ENCODE measurements around the gene HOMER2.
"Not testable (repeated sequence)": the region's sequence is repeated elsewhere in the genome, so short reads cannot be mapped to it uniquely, and the experiment has no call there.

Gene HOMER2

DNA sequence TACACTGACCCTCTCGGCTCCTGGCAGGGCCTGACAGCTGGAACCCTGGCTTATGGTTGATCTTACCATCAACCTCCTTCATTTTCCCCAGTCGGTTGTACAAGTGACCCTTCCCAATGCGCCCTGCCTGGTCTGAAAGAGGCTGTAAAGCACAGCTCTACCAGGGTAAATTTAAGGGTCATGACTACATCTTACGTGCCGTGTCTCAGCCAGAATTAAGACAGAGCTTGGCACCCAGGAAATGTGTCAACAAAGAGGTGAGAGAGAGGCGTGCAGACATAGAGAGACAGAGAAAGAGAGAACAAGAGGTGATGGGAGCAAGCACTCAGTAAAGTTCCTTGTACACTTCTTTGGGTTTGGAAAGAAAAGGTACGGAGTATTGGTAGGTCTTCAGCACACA lies 28.8 kb downstream of the HOMER2 start:
- no peak for DNase-seq

DNA sequence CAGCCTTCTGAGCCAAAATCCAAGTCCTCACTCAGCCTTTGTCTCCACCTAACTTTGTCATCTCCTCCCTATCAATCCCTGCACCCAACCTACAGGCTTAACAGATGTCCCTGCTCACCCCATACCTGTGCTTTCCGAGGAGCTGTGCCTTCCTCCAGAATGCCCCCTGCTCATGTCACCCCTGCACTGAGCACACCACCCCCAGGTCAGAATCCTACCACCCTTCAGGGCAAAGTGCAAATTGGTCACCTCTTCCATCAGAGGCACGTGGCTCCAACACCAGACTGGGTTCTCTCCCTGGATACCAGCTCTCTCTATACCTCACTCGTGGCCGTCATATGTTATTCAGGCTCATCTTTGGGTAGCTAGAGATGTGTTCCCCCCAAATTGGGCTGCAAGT lies 29.8 kb downstream of the HOMER2 start:
- no peak for DNase-seq

DNA sequence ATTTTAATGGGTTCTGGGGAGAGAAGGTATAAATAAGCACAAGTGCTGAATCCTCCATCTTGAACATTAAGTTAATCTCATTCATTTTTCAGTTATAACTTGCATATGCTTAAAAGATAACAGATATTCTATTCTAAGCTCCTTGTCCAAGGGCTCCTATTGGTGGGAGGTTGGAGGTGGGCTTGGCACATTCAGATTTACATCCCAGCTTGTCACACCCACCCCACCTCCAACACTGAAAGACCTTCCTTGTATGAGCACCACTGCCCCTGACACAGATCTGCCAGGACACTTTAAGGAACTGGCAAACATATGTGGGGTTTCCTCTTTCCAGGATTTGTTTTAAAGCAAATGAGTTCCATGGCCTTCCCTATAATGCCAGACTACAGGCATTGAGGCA lies 30.6 kb downstream of the HOMER2 start:
- no peak for DNase-seq

DNA sequence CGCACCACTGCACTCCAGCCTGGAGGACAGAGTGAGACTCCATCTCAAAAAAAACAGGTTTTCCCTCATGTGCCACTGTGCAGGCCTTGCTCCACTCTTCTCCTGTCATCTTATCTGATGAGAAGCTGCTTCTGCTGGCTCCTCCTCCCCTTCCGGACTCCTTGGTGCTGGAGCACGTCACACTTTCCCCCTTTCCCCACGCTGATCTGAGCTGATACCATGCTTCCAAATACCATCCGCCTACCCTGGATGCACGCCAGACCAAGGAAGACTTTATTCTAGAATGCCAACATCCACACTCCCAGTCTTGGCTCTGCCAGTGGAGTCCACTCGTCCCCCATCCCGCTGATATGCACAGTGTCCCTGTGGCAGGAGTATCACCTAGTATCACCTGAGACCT lies 31.3 kb downstream of the HOMER2 start:
- DNase-seq: no peak

DNA sequence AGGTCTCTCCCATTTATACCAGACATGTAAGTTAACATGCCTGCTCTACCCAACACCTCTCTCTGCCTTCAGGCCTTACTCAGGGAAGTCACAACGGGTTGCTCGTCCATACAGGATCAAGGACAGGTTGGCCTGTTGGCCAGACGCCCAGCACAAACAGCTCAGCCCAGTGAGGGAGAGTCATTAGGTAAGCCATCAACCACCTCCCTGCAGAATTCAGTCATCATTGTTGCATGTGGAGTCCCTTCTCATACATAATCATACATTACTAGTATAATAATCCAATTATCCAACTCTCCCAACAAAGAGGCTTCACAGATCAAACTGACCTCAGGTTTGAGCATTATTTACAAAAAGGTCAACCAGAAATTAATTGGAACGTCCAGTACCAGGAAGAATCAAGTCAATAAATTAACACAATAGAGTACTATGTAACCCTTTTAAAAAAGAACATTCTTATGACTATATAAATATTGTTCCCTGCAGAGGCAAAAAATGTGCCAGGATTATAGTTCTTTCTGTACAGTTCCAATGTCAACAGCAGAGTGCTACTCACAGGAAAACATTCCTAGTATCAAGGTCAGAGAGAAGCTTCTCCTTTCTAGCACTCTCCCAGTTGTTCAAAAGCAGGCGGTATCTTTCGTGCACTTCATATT lies 33.2 kb downstream of the HOMER2 start:
- no peak for DNase-seq

DNA sequence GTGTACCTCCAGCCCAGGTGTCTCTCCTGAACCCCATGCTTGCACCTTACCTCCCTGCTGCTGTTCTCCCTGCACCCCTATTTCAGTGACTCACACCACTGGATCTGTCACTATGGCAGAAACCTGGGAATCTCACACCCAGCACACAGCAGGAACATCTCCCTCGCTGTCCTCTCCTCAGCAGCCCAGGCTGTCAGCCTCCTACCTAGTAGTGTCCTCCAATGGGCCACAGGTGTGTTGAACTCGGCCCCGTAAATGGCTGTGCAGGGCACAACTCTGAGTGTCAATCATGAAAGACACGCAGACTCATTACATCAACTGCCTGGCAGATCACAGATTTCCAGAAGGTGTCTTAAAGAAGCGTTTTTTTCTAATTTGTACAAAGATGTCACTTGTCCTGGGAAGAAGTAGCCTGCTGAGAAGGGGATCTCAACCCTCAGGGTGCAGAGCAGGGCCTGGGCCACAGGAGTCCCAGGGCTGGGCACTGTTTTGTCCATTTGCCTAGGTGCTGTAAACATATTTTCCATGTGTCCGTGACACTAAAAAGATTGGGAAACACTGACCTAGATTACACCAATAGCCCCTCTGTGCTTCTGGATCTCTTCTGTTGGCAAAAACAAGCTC lies 33.8 kb downstream of the HOMER2 start:
- no peak for DNase-seq

DNA sequence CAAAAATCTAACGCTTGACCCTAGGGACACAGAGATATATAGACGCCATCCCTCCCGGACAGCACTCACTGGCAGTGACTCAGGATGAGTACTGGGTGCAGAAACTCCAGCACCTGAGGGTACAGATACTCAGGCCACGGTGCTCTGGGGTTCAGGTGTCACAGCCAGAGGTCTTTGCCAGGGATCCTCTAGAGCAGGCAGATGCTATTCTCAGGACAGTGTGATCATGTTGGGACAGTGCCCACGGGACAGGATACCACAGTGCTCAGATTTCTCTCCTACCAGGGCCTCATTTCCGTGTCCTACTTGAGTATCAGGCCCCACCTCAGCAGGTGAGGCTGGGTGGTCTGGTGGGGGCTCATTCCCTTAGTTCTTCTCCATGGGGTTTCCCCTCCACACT lies 34.4 kb downstream of the HOMER2 start:
- DNase-seq: no peak

DNA sequence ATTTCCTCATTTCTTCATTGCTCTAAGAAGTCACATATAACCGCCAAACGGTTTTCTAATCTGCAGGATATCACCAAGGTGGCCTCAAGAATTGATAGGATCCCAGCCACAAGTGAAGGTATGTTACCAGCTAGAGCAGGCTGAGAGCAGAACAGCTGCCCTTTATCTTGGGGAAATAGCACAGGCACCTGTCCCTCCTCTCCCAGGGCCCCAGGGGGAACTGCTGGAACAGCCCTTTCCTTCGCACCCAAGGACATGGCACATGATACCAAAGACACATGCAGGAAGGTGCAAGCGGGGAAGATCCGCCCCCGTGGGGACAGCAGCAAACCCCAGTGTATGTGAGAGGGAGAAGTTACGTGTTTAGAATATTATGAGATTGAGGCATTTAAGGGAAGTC lies 35.3 kb downstream of the HOMER2 start:
- DNase-seq: no peak

DNA sequence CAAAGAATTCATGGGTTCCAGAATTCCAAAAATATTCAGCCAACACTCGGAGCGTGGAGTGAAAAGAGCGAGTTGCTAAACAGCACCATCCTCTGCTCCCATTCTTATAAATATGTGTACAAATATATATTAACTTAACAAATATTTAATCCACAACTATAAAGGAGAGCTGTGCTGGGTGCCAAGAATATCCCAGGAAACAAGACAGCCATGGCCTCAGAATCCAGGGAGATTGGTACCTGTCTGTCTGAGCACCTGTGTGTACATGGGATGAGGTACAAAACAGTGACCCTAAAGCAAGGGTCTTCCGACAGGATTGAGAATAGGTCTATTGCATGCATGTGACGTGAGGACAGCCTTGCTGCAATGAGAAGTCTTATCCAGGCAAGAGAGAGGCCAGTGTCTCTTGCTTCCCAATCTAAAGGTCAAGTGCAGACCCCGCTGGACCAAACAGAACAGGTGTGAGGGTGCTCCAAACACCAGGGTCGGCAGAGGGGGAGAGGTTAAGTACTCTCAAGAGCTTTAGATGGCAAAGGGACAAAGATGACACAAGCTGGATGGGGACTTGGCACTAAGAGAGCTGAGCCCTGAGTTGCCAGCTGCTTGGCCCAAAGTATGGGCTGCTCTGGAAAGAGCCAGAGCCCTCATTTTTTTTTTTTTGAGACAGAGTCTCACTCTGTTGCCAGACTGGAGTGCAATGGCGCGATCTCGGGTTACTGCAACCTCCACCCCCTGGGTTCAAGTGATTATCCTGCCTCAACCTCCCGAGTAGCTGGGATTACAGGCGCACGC lies 36.2 kb downstream of the HOMER2 start:
- no peak for DNase-seq

DNA sequence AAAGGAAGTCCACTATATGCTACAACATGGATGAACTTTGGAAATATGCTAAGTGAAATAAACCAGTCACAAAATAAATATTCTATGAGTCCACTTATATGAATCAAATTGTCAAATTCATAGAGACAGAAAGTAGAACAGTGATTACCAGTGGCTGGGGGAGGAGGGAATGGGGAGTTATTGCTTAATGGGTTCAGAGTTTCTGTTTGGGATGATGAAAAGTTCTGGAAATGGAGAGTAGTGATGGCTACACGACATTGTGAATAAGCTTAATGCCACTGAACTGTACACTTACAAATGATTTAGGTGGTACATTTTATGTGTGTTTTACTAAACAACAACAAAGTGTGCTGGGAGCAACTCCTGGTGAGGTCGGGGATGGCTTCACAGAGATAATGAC lies 38.1 kb downstream of the HOMER2 start:
- DNase-seq: no peak

DNA sequence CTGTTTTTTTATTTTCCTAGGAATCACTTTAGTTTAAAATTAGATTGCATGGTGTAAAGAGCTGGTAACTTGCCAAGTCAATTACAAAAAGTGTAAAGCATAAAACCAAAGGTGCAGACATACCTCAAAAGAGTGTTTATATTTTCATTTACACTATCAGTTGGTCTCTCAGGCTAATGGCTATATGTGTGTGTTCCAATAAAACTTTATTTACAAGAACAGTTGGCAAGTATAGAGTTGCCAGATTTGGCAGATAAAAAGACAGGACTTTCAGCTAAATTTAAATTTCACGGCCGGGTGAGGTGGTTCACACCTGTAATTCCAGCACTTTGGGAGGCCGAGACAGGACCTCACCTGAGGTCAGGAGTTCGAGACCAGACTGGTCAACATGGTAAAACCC lies 41.1 kb downstream of the HOMER2 start:
- no peak for DNase-seq

DNA sequence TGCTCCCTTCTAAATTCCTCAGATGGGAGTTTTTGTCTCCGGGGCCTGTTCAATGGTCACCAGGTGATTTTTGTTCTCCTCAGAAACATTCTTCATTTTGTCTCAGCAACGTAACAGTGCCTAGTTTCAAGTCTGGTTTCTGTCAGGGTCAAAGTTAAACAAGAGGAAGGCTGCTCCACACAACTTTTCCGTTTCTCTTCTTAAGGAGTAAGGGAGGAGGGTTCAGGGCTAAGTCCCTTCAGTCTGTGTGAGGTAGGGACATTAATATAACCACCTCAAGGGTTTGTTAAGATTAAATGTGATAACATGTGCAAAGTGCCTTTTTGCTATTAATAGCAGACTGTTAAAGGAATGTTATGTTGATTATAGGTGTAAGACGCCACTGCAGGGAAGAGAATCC lies 41.8 kb downstream of the HOMER2 start:
- DNase-seq: no peak

DNA sequence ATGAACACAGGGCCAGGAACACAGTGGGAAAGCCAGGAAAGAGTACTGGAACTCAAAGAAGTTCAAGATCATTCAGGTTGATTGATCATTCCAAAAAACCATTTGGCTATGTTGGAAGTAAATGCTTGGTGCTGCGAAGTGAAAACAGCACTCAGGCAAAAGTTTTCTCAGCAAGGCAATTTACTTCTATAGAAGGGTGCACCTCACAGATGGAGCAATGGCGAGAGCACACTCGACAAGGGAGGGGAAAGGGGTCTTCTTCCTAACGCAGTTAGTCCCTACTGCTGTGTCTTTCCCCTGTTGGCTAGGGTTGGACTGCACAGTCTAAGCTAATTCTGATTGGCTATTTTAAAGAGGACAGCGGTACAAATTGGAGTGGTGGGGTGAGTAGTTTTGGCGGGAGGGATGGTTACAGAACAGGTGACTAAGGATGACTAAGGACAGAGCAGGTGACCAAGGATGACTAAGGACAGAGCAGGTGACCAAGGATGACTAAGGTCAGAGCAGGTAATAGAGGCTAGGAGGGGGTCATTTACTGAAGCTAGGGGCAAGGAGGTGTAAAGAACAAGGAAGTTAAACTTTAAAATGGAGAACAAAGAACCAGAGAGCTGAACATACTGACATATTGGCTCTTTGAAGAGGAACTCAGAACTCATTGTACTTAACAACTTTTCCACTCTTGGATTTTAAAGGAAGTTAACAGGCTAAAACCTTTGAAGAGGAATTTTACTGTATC lies 43.3 kb downstream of the HOMER2 start:
- no peak for DNase-seq

DNA sequence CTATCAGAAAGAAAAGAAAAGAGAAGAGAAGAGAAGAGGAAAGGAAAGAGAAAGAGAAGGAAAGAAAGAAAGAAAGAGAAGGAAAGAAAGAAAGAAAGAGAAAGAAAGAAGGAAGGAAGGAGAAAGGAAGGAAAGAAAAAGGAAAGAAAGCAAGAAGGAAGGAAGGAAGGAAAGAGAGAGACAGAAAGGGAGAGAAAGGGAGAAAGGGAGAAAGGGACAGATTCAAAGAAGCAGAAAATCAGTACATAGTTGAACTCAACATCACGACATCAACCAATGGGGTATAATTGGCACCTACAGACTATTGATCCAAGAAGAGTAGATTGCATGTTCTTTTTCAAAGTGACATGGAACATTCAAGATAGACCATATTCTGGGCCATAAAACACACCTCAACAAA lies 45.2 kb downstream of the HOMER2 start:
- no peak for DNase-seq

DNA sequence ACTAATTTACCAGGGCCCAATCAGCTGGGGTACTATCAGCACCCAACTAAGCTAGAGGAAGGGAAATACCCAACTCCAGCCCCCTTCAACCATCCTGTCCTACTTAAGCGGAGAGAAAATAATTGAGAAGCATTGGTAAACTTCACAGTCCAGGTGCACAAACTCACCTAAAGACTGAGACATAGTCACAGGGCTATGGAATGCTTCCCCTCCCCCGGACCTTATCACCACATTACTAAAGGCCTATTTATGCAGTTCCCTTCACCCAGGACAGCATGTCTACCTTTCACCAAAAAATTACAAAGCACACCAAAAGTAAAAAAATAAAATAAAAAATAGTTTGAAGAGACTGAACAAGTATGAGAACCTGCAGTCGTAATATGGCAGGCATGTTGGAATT lies 47.9 kb downstream of the HOMER2 start:
- no peak for DNase-seq

DNA sequence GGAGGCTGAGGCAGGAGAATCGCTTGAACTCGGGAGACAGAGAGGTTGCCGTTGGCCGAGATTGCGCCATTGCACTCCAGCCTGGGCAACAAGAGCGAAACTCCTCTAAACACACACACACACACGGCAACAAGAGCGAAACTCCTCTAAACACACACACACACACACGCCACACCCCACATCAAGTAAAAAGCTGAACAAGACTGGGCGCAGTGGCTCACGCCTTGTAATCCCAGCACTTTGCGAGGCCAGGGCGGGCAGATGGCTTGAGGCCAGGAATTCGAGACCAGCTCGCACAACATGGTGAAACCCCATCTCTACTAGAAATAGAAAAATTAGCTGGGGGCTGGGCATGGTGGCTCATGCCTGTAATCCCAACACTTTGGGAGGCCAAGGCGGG lies 49.0 kb downstream of the HOMER2 start:
- no peak for DNase-seq

DNA sequence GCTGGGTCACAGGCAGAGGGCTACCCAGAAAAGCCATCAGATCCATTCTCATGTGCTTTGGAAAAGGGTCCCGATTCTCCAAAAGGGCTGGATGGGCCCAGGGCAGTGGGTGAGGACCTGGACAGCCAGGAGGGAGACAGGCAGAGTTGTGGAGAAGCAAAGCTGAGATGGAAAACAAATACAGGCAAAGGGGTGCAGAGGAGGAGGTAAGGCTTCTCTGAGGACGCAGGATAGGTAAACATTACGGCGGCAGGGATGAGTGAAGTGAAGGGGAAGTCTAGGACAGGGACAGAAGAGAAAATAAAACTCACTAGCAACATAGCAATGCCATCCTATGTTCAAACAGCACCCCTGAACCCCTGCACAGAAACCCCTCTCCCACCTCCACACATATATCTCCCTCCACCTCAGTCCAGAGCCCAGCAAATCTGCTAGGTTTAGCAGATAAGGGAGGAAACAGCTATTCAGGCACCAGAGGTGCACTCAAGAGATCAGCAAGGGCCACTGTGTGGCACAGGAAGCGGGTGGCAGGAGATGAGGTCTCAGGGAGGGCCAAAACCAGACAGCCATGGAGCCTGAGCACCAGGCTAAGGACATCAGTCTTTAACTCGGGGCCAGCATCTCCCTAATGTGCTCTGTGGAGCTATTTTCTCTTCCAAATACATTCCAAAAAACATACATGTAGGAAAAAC lies 51.3 kb downstream of the HOMER2 start:
- no peak for DNase-seq

DNA sequence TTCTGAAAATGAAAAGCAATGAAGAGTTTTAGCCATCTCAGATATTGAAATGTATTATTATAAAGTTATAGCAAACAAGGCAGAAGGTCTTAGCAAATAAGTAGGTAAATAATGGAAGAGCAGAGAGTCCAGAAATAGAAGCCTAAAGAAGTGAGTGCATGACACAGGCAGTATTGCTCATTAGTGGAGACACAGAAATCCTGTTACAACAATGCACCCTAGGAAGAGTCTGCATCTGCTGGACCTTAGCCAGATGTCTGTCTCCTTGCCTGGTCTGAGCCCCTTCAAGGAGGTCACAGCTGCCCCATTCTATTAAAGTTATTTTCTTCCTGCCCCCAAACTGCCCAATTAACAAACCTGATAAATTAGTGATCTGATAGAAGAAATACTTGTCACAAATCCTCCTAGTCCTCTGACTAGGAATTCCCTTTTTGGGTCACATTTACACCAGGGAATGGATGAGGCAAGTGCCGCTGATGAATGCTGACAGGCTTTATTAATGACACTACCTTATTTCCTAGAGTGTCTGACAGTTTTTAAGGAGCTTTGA lies 51.9 kb downstream of the HOMER2 start:
- DNase-seq: no peak

DNA sequence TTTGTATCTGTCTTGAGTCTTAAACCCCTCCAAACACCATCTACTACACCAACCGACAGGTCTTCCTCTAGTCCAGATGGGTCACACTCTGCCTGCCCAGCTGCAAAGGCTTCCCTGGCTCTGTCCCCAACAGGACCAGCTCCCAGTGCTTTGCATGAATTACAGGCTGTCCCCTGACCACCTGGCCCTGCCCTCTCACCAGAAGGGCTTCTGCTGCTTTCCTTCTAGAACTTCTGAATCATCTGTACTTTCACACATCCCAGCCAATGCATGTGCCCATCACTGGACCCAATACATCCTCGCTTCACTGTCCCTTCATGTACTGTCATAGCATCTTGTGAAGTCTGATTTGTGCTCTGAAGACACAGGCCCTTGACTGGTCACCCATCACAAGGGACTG lies 53.6 kb downstream of the HOMER2 start:
- no peak for DNase-seq

DNA sequence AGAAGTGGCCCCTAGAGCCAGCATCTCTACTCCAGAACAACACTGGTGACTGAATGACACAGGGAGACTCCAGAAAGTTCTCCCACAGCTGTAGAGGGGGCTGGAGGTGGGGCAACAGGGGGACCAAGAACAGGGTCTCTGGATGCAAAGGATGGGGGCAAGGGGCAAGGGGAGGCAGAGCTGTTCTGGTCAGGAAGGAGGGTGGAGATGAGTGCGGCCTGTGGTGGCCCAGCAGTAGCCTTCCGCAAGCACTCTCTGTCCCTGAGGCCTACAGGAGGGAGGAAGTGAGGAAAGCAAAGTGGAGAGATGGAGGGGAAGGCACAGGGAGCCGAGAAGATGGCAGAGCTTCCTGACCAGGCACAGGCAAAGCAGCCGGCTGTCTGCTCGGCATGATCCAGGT lies 56.5 kb downstream of the HOMER2 start:
- no peak for DNase-seq

DNA sequence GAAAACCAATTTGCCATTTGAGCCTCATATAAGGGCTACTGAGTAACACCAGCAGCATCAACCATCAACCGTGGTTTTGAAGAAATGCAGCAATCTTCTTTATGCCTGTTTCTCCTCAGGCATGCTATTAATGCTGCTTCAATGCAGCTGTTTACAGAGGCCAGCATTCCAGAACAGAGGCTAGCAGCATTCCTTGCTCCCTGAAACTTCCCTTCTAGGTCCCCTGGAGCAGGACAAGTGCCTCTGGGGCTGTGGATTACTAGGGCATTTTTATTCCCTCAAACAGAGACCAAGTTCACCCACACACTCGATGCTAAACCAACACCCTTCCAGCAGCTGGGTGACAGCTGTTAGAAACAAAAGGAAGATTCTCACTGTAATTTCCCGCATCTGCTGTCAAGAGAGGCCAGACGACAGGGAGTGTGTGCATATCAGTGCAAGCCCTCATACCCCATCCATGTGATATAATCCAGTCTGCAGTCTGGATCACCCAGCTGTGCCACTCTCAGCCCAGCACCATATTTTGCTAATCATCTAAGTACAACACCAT lies 57.5 kb downstream of the HOMER2 start:
- no peak for DNase-seq

DNA sequence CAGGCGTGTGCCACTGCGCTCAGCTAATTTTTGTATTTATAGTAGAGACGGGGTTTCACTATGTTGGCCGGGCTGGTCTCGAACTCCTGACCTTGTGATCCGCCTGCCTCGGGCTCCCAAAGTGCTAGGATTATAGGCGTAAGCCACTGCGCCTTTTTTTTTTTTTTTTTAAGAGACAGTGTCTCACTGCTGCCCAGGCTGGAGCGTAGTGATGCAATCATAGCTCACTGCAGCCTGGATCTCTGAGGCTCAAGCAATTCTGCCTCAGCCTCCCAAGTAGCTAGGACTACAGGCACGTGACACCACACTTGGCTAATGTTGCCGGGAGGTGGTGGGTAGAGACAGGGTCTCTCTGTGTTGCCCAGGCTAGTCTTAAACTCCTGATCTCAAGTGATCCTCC lies 59.0 kb downstream of the HOMER2 start:
- not testable (repeated sequence) for DNase-seq
